Erythroblast (primary cell): ENCODE results near the gene PACRGL.
"Not testable (repeated sequence)": the region's sequence is repeated elsewhere in the genome, so short reads cannot be mapped to it uniquely, and the experiment has no call there.

Experiments
- DNase-seq, 2 experiments: peaks; one replicate each; lab custom pipeline; 2025; lab: John Stamatoyannopoulos, UW
- GATA1 ChIP-seq: IDR thresholded peaks from 2 replicates; pipeline ENCODE4 v1.6.1; 2011; ENCODE audit warnings: low read depth, mild to moderate bottlenecking, control low read depth, low read length, moderate library complexity
- POLR2A ChIP-seq: IDR thresholded peaks from 2 replicates; pipeline ENCODE4 v1.6.1; 2011; ENCODE audit warnings: mild to moderate bottlenecking, low read length

Gene PACRGL

DNA sequence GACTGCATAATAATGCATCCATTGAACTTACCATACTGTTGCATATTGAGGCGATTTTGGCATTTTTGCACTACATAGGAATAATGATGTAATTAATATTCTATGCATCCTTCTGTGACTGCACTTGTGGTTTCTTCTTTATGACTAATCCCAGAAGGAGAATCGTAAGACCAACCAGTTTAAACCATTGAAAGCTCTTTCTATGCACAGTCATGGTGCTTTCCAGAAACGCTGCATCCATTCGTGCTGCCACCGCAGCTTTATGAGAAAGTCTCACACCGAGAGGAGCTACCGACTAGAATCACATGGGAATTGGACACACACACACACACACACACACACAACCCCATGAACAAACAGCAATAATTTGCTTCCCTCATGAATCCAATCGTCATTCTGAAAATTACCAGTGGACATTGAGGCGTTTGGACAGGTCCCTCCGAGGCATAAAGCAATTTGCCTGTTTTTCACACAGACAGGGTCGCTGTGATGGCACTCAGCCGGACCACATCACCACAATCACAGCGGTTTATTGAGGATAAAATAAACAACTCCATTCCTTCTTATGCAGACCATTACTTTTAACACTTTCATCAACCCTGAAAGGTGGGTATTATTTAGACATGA is 64.2 kb downstream of the PACRGL start:
- TF ChIP-seq POLR2A (no peak), GATA1 (no peak)
- no peak for DNase-seq

DNA sequence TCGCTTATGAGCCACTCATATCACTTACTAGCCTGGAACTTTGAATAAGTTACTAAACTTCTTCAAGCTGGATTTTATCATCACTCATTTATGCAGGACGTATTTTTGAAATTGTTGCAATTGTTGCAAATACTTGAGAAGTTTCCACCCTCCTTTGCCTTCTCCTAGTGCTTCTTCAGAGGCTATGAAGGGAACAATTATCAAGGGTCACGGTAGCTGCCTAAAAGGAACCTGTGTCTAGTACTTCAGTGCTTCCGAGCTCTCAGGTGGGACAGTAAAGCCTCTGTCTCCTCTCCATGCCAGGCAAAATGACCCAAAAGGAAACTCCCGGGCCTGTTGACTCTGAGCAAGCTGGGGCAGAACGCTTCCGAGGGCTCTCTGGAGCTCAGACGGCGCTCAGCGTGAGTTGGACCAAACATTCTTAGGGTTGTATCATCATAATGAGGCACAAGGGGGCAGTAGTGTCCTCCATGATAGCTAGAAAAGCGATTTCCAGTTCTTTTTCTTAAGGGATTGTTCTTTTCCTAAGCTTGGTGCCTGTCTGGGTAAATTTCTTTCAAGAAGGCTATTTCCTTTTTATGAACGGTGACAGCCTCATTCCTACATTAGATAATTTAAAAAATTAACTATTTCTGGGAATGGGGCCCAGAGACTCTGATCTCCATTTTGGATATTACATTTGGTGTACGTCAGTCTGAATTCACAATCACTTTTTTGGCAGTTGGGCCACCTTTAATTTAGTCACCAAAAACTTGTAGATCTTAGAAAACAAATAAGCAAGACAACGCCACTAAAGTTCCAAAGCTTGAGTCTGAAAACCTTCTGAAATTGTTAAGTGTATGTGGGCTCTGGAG is 73.1 kb downstream of the PACRGL start:
- no peak for TF ChIP-seq GATA1
- TF ChIP-seq POLR2A = no peak
- peak; percentile 32 to 53 for DNase-seq

DNA sequence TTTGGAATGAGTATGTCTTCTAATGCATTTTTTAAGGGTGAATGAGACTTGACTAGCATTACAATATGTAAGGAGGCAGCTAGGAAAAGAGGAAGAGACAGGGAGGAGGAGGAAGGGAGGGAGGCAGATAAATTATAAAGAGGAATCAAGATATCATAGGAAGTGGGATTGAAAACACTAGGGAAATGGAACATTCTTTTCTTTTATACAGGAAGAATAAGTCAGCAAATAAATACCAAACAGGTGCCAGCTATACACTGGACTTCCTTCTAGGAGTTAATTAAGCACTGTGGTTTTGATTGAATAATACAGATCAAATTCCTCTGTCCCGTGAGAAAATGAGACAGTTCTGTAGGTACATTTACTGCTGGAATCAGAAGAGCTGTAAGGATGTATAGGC is 78.6 kb downstream of the PACRGL start:
- DNase-seq = no peak
- TF ChIP-seq POLR2A (no peak), GATA1 (no peak)

DNA sequence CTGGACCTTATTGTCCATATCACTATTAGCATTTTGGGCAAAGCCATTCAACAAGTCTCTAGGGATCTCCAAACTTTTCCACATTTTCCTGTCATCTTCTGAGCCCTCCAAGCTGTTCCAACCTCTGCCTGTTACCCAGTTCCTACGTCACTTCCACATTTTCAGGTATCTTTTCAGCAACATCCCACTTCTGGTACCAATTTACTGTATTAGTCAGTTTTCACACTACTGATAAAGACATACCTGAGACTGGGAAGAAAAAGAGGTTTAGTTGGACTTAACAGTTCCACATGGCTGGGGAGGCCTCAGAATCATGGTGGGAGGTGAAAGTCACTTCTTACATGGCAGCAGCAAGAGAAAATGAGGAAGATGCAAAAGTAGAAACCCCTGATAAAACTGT is 82.9 kb downstream of the PACRGL start:
- not testable (repeated sequence) for DNase-seq

DNA sequence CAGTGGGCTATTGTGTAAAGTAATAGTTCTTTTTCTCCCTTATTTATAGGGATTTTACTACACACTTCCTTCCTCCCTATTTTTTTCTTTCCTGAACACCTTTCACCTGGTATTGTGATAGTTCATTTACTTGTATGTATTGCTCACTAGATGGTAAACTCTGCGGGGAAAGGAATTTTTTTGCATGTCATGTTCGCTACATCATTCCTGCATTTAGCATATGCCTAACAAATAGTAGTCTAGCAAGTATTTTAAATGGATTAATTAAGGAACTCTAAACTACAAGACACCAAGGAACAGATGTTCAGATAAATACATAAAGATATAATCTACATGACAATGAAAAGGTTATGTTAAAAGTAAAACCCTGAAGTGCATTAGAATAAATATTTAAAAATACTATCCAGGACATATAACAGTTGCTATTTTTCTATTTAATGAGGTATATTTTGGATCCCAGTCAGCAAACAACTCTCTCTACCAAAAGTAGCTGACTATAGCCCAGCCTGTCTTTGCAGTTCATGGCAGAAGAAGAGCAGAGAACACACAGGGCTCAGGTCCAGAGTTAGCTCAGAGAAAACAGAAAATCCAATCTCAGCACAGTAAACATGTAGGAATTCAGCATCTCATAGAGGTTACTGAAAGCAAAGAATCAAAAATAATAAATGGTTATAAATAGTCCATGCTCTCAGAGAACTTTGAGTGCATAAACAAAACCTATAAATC is 87.8 kb downstream of the PACRGL start:
- TF ChIP-seq POLR2A (no peak), GATA1 (no peak)
- no peak for DNase-seq
